Kasumi-1 (cell line): ENCODE results near the gene ADD3.
"Not testable (repeated sequence)": the region's sequence is repeated elsewhere in the genome, so short reads cannot be mapped to it uniquely, and the experiment has no call there.

Source experiments
- DNase-seq, 2 experiments: peaks; one replicate each; lab custom pipeline; 2025; lab: John Stamatoyannopoulos, UW

Gene ADD3

GRCh38 chr10:109975244-109976190, 32.3 kb upstream of the ADD3 start:
- no peak for DNase-seq

- DNase-seq = peak in 1 of 2 experiments; percentile 16
These were observed 31.1 kb upstream of the ADD3 start for GRCh38 chr10:109976681-109977080.

- DNase-seq = no peak
These were observed 30.4 kb upstream of the ADD3 start for GRCh38 chr10:109977382-109977806.

GRCh38 chr10:109978481-109978880, 29.3 kb upstream of the ADD3 start:
- DNase-seq = peak; percentile 69 to 77

GRCh38 chr10:109979215-109979614, 28.6 kb upstream of the ADD3 start:
- DNase-seq = no peak

GRCh38 chr10:109981650-109982049, 26.1 kb upstream of the ADD3 start:
- DNase-seq = no peak

- DNase-seq = no peak
These were observed 25.7 kb upstream of the ADD3 start for GRCh38 chr10:109982123-109982522.

- no peak for DNase-seq
These were observed 25.0 kb upstream of the ADD3 start for GRCh38 chr10:109982812-109983211.

GRCh38 chr10:109984013-109984412, 23.8 kb upstream of the ADD3 start:
- DNase-seq = no peak

- DNase-seq = not testable (repeated sequence)
These were observed 22.0 kb upstream of the ADD3 start for GRCh38 chr10:109985768-109986167.

- DNase-seq = no peak
These were observed 20.2 kb upstream of the ADD3 start for GRCh38 chr10:109987452-109988211.

- DNase-seq = no peak
These were observed 19.6 kb upstream of the ADD3 start for GRCh38 chr10:109988212-109988596.

- DNase-seq = no peak
These were observed 16.4 kb upstream of the ADD3 start for GRCh38 chr10:109991266-109991855.

GRCh38 chr10:109992485-109992884, 15.3 kb upstream of the ADD3 start:
- no peak for DNase-seq

- DNase-seq = no peak
These were observed 14.0 kb upstream of the ADD3 start for GRCh38 chr10:109993551-109994330.

- no peak for DNase-seq
These were observed 12.8 kb upstream of the ADD3 start for GRCh38 chr10:109994711-109995577.

- no peak for DNase-seq
These were observed 12.2 kb upstream of the ADD3 start for GRCh38 chr10:109995595-109995994.

- DNase-seq = peak; percentile 30 to 46
These were observed 11.6 kb upstream of the ADD3 start for GRCh38 chr10:109996225-109996624.

GRCh38 chr10:109996766-109997171, 11.0 kb upstream of the ADD3 start:
- DNase-seq = no peak

- no peak for DNase-seq
These were observed 10.6 kb upstream of the ADD3 start for GRCh38 chr10:109997233-109997632.

GRCh38 chr10:109998513-109998912, 9.3 kb upstream of the ADD3 start:
- DNase-seq = no peak
